Psoas muscle (tissue), 8 donors: ENCODE measurements around the gene RNLS. TPM values are rescaled to one million over a fixed set of nuclear protein-coding genes. Genes with fewer than 3 reads are reported as not detected.

ENCODE experiments used
- ATAC-seq, 4 donors: fragments of 200-7000 bp; cut with Tn5 transposase; one replicate each; pipeline ENCODE4 v1.9.1; 2020; ENCODE audit warnings: moderate library complexity in 3 of 4, mild to moderate bottlenecking in 2 of 4
- DNase-seq, 2 donors: peaks; one replicate each; pipeline ENCODE4 v3.0.0-alpha.2; 2020
- H3K27ac ChIP-seq: fragments of 200-600 bp; one replicate; pipeline ENCODE4 v1.8.0; 2022
- H3K27me3 ChIP-seq, 3 donors: fragments of 200-600 bp in 1 of 3; one replicate each; pipeline versions ENCODE4 v1.6.1 to v1.8.0; 2013 to 2022; ENCODE audit warnings: low read length in 2 of 3, mild to moderate bottlenecking in 2 of 3, moderate library complexity in 1 of 3; ENCODE audit not compliant: insufficient read depth in 3 of 3
- H3K36me3 ChIP-seq, 2 donors: fragments of 200-600 bp in 1 of 2; one replicate each; pipeline versions ENCODE4 v1.6.1 to v1.8.0; 2013 to 2022; ENCODE audit warnings: low read depth in 1 of 2, mild to moderate bottlenecking in 1 of 2, moderate library complexity in 1 of 2; ENCODE audit not compliant: insufficient read depth in 1 of 2
- H3K4me1 ChIP-seq: fragments of 200-600 bp; one replicate; pipeline ENCODE4 v1.8.0; 2022
- H3K4me3 ChIP-seq: fragments of 200-600 bp; one replicate; pipeline ENCODE4 v1.8.0; 2022; ENCODE audit warnings: mild to moderate bottlenecking
- H3K9me3 ChIP-seq: fragments of 200-600 bp; one replicate; pipeline ENCODE4 v1.8.0; 2022
- CTCF ChIP-seq: fragments of 200-600 bp; IDR thresholded peaks from one replicate; pipeline ENCODE4 v1.8.0; 2022; ENCODE audit warnings: antibody characterized with exemption
- WGBS, 3 donors: extraction: QIAGEN DNeasy Blood & Tissue Kit; methylation state at CpG; one replicate each; pipeline versions ENCODE4 v1.1.6 to v1.1.7; 2013; 5-methylcytosine and 5-hydroxymethylcytosine counted together
- intact Hi-C, 2 donors: fragments of 100-400 bp; cut with DNase I; formaldehyde crosslinking; loops; one replicate each; pipeline versions ENCODE4 v1.11.0 to v1.14.2; 2022
- polyA plus RNA-seq, 3 donors: library from polyadenylated mRNA; stranded (reverse); fragments of 200-250 nt; gene quantifications; one replicate each; pipeline ENCODE4 v1.2.3, GENCODE V29; 2013
- total RNA-seq, 4 donors: library from RNA; stranded (reverse); fragmentation: NEBNext Ultra II Directional in 2 of 4; extraction: Animal tissue kit (Norgen Biotek cat#: 25700) in 2 of 4; gene quantifications; one replicate each; pipeline versions ENCODE4 v1.2.1 to v1.2.4, GENCODE V29; 2021 to 2023
- donor health status: healthy with polysubstance abuse.
- donor health status: DM: no; HTN: no; CAD: no; lungs with moderate emphysema.
- donor health status: Bipolar disorder and iron deficiency.
- donor health status: healthy.
- donor health status: DM: yes; HTN: yes; CAD: no.
- donor health status: DM: no; HTN: no; CAD: no.
- donor health status: DM: no; HTN: no; CAD: no.
- donor health status: DM: yes; HTN: yes; CAD: no.

The RNLS gene
- total and polyA plus RNA-seq, 7 donors: 3.0 to 9.2 (median 6.7) TPM

DNA sequence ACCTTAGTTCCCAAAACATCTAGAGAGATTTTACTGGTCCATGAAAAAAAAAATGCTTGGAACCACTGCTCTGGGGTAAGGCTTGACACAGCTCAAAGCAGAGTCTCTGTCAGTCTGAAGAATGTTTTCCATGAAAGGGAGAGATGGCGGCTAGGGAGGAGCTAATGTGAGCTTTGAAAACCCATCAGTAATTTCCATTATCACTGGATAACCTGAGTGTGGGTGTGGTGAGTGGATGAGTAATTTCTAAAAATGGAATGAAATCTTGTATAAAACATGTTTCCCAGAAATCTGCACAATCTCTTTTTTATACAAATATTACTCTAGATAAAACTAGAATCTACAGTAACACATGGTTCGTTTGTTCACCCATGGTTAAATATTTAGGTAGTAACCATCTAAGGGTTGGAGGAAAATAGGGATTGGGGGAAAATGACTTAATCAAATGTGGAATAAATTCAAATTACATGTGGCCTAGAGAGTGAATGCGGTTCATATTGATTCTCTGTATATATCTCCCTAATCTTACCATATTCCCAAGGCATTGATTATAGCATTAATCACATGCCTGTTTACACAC is 289.4 kb downstream of the RNLS start:
- Histone ChIP-seq H3K4me1 (peaks cover 6% of the 10 kb centered on the region), H3K36me3 (no peaks in the 10 kb centered on the region), H3K4me3 (no peak overlapping the region), H3K27ac (no peak overlapping the region), H3K27me3 (no peaks in the 10 kb centered on the region), H3K9me3 (no peaks in the 10 kb centered on the region)
- intact Hi-C loops: no loop called here
- no peak for TF ChIP-seq CTCF
- WGBS, 3 donors: 92 to 95% (median 94%) methylated on average over 3 of the region's 3 CpGs
- DNase-seq: no peak
- no peak for ATAC-seq

- WGBS, 3 donors: 90 to 100% (median 99%) methylated on average over 1 of the region's 1 CpG
- no peaks in the 10 kb centered on the region for H3K9me3 ChIP-seq
- ATAC-seq: no peak
These were observed 290.0 kb downstream of the RNLS start for GRCh38 chr10:88293073-88293472.

DNA sequence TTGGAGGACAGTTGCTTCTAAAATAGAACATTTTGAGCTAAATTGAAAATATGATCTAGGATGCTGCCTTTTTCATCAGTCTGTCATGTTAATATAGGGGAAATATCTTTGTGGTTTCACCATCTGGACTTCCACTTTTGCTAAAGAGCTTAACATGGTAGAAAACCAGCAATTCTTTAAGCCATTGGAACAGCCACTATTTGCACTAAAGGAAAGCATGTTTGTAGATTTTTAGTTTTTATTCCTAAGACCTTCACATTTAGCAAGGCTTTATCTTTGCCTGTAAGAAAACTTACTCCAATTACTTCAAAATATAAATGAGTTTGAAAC is 291.0 kb downstream of the RNLS start:
- no peaks in the 10 kb centered on the region for H3K36me3 ChIP-seq
- H3K27ac ChIP-seq: no peak overlapping the region
- ATAC-seq: no peak
- intact Hi-C loops: no loop called here
- H3K27me3 ChIP-seq: no peaks in the 10 kb centered on the region
- H3K4me3 ChIP-seq: no peak overlapping the region
- H3K4me1 ChIP-seq: peaks cover 10% of the 10 kb centered on the region
- TF ChIP-seq CTCF: no peak
- no peaks in the 10 kb centered on the region for H3K9me3 ChIP-seq
- no peak for DNase-seq

More at GRCh38 chr10:88293073-88293472, 290.0 kb downstream of the RNLS start:
- no peaks in the 10 kb centered on the region for H3K27me3 ChIP-seq
- H3K4me3 ChIP-seq: no peak overlapping the region
- intact Hi-C loops: no loop called here
- peaks cover 10% of the 10 kb centered on the region for H3K4me1 ChIP-seq
- no peak for DNase-seq
- no peak overlapping the region for H3K27ac ChIP-seq
- TF ChIP-seq CTCF: no peak
- no peaks in the 10 kb centered on the region for H3K36me3 ChIP-seq

DNA sequence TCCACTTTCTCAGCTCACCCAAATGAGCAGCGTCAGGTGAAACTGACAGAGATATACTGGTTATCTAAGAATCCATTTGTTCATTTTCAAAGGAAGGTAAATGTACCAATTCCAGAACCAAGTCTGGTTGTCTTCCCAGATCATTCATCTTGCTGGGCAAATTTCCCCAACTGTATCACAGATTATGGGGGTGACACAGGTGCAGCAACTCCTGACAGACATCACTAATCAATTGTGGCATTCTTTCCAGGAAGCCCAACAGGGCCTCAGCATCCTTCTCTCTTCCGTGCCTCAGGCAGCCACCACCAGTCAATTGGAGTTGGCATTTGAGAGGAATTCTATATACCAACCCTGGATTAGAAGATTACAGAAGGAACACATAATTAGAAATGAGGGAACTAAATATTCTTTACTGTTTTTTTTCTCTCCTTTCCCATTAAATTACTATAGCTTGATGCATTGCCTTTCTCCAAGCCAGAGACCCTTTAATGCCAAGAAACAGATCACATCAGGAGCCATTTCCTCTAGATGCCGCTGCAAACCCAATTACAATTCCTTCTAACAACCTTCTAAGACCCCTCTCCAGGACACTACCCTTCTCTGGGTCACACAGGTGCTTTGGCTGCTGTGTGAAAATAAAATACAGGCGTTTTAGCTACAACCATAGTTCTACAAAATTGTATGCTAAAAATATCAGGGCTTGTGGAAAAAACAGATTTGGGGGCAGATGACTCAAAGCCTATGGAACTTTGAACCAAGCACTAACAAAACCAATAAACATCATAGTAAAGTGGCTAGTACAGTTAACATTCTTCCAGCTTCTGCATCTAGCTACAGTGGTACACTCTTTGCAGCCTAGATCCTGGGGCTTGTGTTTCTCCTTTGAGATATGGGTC is 291.6 kb downstream of the RNLS start:
- Histone ChIP-seq H3K9me3 (no peaks in the 10 kb centered on the region), H3K4me3 (no peak overlapping the region), H3K27me3 (no peaks in the 10 kb centered on the region), H3K36me3 (no peaks in the 10 kb centered on the region), H3K4me1 (peaks cover 10% of the 10 kb centered on the region), H3K27ac (no peak overlapping the region)
- DNase-seq: no peak
- intact Hi-C loops: no loop called here
- no peak for ATAC-seq
- WGBS, 3 donors: 75 to 85% (median 83%) methylated on average over 4 of the region's 4 CpGs
- TF ChIP-seq CTCF: no peak
